ENCODE data around the gene EVI2A.

- TF ChIP-seq, protein P1, sequence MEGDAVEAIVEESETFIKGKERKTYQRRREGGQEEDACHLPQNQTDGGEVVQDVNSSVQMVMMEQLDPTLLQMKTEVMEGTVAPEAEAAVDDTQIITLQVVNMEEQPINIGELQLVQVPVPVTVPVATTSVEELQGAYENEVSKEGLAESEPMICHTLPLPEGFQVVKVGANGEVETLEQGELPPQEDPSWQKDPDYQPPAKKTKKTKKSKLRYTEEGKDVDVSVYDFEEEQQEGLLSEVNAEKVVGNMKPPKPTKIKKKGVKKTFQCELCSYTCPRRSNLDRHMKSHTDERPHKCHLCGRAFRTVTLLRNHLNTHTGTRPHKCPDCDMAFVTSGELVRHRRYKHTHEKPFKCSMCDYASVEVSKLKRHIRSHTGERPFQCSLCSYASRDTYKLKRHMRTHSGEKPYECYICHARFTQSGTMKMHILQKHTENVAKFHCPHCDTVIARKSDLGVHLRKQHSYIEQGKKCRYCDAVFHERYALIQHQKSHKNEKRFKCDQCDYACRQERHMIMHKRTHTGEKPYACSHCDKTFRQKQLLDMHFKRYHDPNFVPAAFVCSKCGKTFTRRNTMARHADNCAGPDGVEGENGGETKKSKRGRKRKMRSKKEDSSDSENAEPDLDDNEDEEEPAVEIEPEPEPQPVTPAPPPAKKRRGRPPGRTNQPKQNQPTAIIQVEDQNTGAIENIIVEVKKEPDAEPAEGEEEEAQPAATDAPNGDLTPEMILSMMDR (IDR thresholded peaks at IDR 0.05 in 2 of 3, conservative IDR thresholded peaks at IDR 0.05 in 1 of 3; ENCODE audit: borderline replicate concordance in 1 of 3, insufficient read depth in 1 of 3, low read depth in 2 of 3, low read length in 2 of 3), result no peak
- no peak for TF ChIP-seq RAD21 (IDR thresholded peaks at IDR 0.05; ENCODE audit: low read depth)
- TF ChIP-seq, protein P2, sequence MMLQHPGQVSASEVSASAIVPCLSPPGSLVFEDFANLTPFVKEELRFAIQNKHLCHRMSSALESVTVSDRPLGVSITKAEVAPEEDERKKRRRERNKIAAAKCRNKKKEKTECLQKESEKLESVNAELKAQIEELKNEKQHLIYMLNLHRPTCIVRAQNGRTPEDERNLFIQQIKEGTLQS (IDR thresholded peaks at IDR 0.05), result no peak
- no peak for TF ChIP-seq EZH2 (IDR thresholded peaks at IDR 0.05)
- no peak for TF ChIP-seq EGR1 (IDR thresholded peaks at IDR 0.05; ENCODE audit: low read depth)
- TF ChIP-seq POLR2A (IDR thresholded peaks at IDR 0.05; ENCODE audit: borderline replicate concordance, extremely low read depth, insufficient read depth, insufficient read length), result no peak
- TF ChIP-seq POLR2AphosphoS5 (IDR thresholded peaks at IDR 0.05; ENCODE audit: low read depth, low read length), result no peak
- no peak for TF ChIP-seq CBX3 (IDR thresholded peaks at IDR 0.05; ENCODE audit: low read depth)
- TF ChIP-seq, protein P3, sequence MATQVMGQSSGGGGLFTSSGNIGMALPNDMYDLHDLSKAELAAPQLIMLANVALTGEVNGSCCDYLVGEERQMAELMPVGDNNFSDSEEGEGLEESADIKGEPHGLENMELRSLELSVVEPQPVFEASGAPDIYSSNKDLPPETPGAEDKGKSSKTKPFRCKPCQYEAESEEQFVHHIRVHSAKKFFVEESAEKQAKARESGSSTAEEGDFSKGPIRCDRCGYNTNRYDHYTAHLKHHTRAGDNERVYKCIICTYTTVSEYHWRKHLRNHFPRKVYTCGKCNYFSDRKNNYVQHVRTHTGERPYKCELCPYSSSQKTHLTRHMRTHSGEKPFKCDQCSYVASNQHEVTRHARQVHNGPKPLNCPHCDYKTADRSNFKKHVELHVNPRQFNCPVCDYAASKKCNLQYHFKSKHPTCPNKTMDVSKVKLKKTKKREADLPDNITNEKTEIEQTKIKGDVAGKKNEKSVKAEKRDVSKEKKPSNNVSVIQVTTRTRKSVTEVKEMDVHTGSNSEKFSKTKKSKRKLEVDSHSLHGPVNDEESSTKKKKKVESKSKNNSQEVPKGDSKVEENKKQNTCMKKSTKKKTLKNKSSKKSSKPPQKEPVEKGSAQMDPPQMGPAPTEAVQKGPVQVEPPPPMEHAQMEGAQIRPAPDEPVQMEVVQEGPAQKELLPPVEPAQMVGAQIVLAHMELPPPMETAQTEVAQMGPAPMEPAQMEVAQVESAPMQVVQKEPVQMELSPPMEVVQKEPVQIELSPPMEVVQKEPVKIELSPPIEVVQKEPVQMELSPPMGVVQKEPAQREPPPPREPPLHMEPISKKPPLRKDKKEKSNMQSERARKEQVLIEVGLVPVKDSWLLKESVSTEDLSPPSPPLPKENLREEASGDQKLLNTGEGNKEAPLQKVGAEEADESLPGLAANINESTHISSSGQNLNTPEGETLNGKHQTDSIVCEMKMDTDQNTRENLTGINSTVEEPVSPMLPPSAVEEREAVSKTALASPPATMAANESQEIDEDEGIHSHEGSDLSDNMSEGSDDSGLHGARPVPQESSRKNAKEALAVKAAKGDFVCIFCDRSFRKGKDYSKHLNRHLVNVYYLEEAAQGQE (IDR thresholded peaks at IDR 0.05; ENCODE audit: low read depth), result no peak
- no peak for TF ChIP-seq SIN3A (IDR thresholded peaks at IDR 0.05; ENCODE audit: low read depth)
- no peak for TF ChIP-seq EZH2phosphoT487 (IDR thresholded peaks at IDR 0.05; ENCODE audit: borderline replicate concordance)
- TF ChIP-seq ZNF274 (IDR thresholded peaks at IDR 0.05; ENCODE audit: low read depth, low read length), result no peak
- no peak for TF ChIP-seq SRF (IDR thresholded peaks at IDR 0.05; ENCODE audit: low read depth)
- TF ChIP-seq ZFX (IDR thresholded peaks at IDR 0.05), result no peak
These were observed 34.5 kb upstream of the EVI2A start for GRCh38 chr17:31355935-31356334.
